GM12892 (cell line): ENCODE data around the gene MEGF11.

Experiments used
- POLR2A ChIP-seq: IDR thresholded peaks from 2 replicates; pipeline ENCODE4 v1.6.1; 2011; ENCODE audit warnings: low read depth, low read length, control low read depth
- POLR2AphosphoS5 ChIP-seq: IDR thresholded peaks from 2 replicates; pipeline ENCODE4 v1.6.1; 2011; ENCODE audit warnings: low read depth, low read length, control low read depth
- TAF1 ChIP-seq: IDR thresholded peaks from 2 replicates; pipeline ENCODE4 v1.6.1; 2011; ENCODE audit warnings: low read depth, mild to moderate bottlenecking, control low read depth, low read length, borderline replicate concordance

DNA sequence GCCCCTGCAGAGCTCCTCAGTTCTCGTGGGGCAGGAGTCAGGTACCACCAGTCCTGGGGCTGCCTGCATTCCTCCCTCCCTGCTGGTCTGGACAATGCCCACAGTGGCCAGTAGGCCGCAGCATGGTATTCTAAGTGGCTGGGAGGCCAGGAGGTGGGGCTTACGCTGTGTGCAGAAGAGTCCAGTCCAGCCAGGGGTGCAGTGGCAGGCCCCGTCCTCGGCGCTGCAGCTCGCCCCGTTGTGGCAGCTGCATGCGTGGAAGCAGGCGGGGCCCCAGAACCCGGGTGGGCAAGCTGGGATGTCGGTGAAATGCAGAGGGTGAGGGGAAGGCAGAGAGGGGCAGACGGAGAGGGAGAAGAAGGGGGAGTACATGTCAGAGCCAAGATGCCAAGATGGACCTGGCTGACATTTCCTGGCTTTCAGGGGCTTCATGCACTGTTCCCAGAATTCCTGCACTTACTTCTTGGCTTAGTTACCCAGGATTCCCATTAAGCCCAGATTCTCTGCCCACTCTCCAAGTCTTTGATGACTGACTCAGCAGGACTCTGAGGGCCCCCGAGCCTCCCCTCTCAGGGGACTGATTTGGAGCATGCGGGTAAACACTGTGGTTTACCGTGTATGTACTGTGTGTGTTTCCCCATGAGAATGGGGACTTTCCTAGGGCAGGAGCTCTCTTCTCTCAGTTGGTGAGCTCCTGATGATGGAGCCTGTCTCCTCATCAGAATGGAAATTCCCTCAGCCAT, 336.7 kb downstream of the MEGF11 start:
- TF ChIP-seq POLR2AphosphoS5 (no peak), TAF1 (no peak), POLR2A (no peak)
